GM19240 (cell line): Measurements from ENCODE around the gene FGD4.

ENCODE experiments used
- DNase-seq: peaks from one replicate; pipeline ENCODE4 v3.0.0; 2011; ENCODE audit warnings: low spot score; ENCODE audit not compliant: insufficient read length

The FGD4 gene

GRCh38 chr12:32455607-32456071 lies 56.3 kb downstream of the FGD4 start:
- peak; percentile 15 for DNase-seq

DNA sequence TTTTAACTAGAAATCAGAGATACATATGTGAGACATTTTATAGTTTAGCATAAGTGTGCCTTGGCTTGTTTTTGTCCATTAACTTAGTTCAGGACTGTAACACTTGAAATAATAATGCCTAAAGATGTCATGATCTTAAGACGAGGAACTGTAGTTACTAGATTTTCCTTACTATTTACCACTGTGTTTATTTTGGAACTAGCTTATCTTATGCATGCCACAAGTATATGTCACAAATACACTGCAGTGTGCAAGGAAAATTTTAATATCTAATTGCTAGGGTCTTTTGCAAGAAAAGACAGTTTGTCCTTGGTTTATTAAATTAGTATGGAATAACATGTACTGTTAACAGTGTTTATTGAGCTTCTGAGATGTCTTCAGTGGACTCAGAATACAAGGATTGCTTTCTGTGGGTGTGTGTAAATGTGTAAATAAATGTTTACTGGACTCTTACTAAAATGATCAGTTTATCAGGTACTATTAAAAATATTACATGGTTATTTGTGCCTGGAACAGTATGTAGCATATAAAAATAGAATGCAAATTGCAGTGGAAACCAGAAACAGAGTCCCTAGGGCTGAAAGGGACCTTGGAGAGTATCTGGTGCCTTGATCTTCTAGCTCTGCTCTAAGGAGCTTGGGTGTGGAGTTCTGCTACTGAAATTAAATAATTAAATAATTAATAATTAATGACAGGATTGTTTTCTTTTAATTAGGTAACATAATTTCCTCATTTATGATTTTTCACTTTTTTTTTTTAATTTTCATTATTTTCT lies 58.1 kb downstream of the FGD4 start:
- no peak for DNase-seq

DNA sequence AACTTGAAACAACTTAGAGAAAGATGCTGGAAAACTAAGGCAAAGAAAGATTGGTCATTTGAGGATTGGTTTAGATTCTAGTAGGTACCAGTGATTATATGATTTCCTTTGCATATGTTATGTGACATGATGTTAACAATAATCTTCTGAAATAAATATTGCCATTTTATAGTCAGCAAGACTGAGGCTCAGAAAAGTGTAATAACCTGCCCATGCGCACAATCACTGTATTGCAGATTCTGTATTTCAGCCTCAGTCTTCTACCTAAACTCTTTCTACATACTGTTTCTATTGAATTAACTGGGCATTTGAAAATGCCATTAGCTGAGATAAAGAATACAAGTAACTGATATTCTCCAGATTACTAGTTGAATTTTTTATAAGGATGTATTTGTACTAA lies 61.3 kb downstream of the FGD4 start:
- no peak for DNase-seq

DNA sequence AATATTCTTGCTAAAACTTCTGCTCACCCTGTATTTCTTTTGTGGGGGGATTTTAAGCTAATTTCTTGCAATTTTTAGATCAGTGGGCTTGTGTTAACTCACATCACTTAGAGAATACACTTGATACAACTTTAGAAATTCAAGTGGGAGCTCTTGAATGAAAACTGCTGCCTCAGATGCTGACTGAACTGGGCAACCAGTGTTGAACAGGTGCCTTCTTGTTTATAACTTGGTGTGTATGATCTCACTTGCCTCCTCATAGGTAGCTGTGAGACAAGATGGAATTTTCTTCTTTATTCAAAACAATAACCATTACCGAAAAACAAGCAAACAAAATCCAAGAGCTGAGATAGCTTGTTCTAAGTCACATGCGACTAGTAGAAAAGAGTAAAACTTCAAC lies 63.5 kb downstream of the FGD4 start:
- no peak for DNase-seq

DNA sequence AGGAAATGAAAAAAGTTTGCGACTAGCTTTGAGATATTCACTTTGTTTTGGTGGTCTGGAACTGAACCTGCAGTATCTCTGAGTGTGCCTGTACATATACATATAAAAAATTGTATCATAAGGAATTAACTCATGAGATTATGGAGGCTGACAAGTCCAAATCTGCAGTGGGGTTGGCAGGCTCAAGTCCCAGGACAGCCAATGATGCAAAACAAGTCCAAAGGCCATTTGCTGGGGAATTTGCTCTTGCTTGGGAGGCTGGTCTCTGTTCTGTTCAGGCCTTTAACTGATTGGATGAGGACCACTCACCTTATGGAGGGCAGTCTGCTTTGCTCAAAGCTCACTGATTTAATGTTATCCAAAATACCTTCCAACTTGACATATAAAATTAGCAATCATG lies 66.8 kb downstream of the FGD4 start:
- DNase-seq: no peak

DNA sequence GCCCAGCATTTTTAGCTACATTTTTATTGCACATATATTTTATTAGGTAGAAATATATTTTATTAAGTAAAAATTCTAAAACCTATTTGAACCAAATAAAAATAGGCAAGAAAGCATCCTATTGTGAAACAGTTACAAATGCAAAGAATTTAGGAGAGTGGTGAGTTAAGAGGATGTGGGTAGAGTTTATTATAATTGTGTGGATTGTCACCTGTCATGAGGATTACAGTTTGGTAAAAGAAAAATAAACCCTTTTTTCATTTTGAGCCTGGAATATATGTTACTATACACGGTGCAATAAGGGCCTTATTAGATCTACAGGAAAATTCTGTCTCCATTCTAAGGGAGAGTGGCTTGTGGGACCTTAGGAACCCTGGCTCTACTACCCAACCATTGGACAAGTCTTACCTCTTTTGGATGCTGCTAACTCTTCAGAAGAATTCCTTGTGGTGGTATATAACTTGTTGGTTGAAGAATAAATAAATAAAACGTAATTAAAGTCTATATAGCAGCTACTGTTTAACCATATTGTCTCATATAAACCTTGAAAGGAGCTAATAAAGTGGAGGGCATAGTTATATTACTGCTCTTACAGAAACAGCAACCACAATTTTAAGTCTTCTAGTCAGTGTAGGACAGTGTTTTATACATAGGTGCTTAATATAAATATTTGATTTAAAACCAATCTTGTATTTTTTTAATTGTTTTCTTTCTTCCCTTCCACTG lies 67.8 kb downstream of the FGD4 start:
- no peak for DNase-seq

GRCh38 chr12:32467959-32468863 lies 68.9 kb downstream of the FGD4 start:
- DNase-seq: no peak

- DNase-seq: no peak
Measured at GRCh38 chr12:32470936-32471470, 71.6 kb downstream of the FGD4 start.

- DNase-seq: no peak
Measured at GRCh38 chr12:32471591-32472001, 72.2 kb downstream of the FGD4 start.

DNA sequence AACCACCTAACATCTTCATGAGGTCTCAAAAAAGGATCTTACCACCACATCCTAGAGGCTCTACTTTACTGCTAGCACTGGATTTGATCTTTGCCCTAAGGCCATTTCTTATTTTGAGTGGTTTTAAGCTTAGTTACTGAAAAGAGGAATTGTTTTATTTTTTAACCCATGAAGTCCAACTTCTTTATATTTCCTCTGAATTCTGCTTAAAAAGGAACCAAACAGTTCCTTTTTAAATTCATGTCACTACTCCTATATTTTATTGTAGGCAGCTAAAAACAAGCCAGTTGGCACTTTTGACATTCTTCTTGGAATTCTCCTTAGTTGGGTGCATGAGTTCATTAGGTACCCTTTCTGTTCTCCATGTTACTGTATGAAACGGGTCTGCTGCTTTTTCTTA lies 76.4 kb downstream of the FGD4 start:
- DNase-seq: no peak

GRCh38 chr12:32476446-32476845 lies 77.1 kb downstream of the FGD4 start:
- no peak for DNase-seq

- DNase-seq: no peak
Measured at GRCh38 chr12:32477714-32478113, 78.4 kb downstream of the FGD4 start.

DNA sequence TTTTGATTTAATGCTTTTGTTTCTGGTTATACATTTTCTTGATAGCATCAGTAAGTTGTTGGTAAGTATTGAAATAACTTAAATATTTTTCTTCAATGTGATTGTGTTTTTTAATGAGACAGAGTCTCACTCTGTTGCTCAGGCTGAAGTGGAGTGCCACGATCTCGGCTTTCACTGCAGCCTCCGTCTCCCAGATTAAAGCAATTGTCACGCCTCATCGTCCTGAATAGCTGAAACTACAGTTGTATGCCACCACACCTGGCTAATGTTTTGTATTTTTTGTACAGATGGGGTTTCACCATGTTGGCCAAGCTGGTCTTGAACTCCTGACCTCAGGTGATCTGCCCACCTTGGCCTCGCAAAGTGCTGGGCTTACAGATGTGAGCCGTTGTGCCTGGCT lies 78.8 kb downstream of the FGD4 start:
- no peak for DNase-seq

- no peak for DNase-seq
Measured at GRCh38 chr12:32478858-32479725, 79.7 kb downstream of the FGD4 start.

GRCh38 chr12:32482226-32482625 lies 82.9 kb downstream of the FGD4 start:
- DNase-seq: no peak

DNA sequence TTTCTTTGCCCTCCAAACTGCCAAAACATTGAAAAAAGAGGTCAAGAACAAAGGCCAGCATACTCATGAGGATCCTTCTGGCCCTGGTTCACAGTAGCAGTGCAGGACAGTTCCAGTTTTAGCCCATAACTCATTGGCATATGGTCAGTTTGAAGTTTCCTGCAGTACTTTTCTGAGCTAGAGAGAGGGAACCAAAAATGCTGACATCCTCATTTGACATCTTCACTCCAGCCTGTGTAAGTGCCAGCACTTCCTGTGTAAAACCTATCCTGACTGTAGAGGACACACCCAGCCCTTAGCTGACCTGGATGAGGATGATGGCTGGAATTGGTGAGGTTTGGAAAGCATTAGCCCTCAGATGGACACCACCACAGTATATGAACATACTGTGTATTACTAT lies 84.1 kb downstream of the FGD4 start:
- DNase-seq: no peak

GRCh38 chr12:32483993-32484392 lies 84.6 kb downstream of the FGD4 start:
- no peak for DNase-seq

- no peak for DNase-seq
Measured at GRCh38 chr12:32486158-32486557, 86.8 kb downstream of the FGD4 start.

DNA sequence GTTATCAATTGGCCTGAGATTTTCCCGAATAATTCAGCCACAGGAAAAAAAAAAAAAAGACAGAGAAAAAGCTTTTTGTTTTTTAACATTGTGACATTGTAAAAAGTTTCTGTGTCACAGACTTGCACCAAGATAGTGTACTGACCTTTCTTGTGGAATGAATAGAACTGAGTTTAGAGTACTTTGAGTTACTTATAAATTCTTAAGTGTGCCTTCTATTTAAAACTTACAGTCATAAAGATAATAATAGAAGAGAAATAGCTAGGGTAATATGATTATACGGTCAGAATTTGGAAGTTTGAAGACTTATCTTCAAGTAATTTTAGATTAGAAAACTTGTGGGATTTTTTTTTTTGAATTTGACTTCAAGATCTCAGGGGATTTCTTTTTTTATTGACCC lies 88.8 kb downstream of the FGD4 start:
- DNase-seq: no peak

DNA sequence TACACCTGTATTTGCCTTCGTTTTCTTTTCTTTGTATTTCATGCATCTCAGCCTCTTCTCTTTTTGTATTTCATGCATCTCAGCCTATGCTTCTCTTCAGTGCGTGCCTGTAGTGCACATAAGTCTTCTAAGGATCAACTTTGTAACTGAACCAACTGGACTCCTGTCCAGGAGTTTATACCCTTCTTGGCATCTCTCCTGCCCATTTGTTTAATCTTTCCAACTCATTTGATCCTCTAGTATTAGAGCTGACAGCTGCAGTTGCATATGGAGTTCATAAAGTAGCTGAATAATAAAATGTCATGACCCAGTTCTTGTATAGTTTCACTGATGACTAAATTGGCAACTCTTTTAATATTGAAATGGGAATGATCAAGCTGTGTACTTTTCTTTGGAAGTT lies 89.7 kb downstream of the FGD4 start:
- DNase-seq: no peak

- DNase-seq: no peak
Measured at GRCh38 chr12:32490801-32491200, 91.4 kb downstream of the FGD4 start.
